HG03432 (cell line): ENCODE data around the gene ASXL3.

Experiments
- ATAC-seq: cut with Tn5 transposase; IDR thresholded peaks from one replicate; pipeline ENCODE4 v1.9.1; 2021; ENCODE audit warnings: mild to moderate bottlenecking, moderate library complexity; ENCODE audit not compliant: unreplicated experiment

The ASXL3 gene

DNA sequence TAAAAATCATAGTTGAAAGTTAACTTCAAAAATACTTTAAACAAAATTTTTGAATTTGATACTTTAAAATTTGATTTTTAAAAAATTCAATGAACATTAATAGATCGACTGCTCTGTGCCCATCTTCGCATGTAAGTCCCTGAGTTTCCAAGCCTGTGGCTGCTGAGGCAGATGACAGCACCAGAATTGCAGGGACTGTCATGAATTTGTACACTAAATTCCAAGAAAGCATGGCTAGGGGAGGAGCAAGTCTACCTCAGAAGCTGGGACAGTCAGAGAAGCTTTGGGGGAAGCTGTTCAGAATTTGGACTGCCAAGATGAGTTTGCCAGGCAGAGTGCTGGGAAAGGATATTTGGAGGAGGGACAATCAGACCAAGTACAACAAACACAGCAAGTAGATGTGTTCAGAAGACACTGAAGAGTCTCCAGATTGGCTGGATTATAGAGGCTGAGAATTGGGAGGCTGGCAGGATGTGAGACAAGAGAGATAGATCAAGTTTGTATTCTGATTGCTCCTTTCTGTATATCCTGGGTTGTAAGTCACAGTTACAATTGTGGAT, 79.0 kb downstream of the ASXL3 start:
- no peak for ATAC-seq

DNA sequence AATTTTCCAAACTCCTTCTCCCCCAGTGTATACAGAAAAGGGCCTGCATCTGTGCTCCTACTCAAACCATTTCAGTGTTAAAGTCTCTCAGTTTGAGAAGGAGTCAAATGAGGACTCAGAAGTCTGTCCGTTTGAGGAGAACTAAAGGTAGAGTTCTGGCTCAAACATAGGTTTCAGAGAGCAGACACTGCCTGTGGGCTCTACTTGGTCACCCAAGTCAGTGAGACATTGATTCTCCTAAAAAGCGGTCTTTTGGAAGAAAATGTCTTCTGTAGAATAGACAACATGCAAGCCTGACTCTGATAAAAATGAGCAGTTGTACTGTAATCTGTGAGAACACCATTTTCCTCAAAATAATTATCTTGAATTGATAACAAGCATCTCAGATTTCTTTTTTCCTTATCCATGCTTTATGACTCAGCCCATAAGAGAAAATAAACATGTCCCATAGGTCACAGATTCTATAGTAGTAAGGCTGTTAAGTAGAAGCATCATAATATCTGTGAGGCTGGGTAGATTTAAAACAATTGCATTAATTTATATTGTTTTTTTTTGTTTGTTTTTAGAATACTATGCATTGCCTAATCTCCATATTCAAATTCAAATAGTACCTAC, 82.8 kb downstream of the ASXL3 start:
- ATAC-seq, result no peak

DNA sequence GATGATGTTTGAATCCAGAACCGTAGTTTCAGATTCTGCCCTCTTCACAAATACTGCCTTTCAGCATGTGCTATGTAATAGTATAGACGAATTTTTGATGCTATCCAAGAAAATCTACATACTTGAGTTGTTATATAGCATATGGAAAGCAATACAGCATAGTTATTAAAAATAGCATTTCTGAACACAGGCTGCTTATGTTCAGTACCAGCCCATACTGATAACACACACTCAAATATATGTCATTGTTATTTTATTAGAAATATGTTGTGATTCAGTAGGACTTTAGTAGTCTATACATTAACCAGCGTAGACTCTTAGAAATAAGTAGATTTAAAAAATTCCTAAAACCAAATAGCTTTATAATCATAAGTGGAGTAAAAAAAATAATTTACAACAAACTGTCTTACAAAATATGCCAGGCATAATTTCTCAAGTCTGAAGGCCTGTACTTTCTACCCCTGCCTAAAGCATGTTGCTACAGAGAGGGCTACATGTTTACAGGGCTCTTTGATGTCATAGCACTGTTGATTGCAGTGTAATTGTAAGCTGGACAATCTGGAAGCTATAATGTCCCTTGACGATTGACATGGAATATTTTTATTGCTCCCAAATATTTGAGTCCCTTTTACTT, 86.3 kb downstream of the ASXL3 start:
- ATAC-seq, result no peak

DNA sequence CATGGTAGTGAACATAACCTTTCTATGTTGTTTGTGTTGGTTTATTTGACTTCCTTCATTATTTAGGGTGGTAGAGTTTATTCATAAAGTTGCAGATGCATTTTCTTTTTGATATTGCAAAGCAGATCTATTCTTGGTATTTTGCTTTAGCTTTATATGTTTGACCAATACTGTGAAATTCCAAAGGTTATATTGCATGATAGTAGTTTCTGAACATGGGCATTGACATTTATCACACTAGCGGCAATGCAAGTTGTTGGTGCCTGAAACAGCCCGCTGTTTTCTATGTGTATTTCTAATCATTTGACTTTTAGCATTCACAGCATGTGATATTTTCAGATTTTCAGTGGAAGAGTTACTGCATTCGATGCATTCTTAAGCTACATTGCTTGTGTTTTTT, 87.2 kb downstream of the ASXL3 start:
- ATAC-seq, result no peak

DNA sequence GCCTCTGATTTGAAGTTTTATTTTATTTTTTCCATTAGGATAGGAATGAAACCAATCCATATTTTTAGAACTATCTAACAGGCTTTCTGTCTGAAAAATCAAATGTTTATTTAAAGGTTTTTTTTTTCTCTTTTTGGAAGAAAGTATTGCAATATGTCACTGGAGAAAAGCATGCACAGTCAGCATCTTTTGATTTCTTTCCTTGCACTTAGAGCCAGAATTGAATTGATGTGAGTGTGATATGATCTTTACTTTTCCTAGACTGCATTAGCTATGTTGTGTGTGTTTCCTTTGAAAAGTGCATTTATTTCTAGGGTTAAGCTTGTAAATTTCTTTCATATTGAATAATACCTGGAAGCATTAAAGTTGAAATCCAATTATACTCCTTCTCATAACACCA, 87.6 kb downstream of the ASXL3 start:
- no peak for ATAC-seq

DNA sequence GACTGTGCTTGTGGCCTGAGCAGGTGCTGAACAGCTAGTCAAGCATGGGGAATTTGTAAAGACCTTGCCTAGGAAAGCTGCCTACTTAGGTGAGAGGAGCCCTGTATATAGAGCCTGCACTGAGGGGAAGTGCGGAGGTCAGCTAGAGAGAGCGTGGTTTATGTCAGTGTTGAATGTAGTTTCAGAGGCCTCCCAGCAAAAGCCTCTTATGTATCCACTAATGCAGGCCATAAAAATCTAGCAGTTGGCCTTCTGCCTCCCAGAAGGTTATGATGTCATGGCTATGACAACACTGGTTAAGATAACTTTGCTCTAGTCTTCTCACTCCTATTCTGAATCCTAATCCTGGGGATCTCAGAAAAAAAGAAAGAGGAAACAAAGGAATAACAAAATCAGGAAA, 88.9 kb downstream of the ASXL3 start:
- ATAC-seq, result no peak

DNA sequence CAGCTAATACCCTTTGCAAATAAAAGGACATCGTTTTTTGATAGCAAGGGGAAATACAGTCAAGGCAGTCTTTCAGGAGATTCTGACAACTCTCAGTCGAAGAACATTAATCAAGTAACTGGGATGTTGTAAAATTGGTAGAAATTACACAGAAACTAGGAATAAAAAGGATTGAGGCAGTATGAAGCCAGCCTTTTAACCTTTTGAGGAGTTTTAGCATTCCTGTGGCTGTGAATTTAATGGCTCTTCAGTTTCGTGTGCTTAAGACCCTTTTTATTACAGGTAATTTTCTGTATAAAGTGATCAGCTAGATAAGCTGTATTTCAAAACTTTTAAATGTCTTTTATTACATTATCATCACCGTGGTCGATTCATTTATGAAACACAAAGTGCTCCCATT, 91.6 kb downstream of the ASXL3 start:
- ATAC-seq, result no peak

DNA sequence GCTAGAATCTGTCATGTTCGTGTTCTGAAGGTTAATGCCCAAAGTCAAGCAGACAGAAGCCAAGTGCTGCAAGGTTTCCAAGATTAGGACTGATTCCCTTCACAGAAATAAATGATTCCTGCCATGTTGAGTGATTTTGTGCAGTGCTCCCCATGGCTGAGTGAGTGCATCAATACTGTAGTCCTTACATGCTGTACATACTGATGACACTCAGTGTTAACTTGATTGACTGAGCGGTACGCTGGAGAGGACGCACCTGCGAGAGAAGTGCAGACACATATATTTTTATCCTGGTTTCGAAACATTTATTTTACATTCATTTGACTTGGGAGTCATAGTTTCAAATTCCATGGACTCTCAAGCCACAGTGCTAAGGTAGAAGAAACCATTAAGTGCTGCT, 92.0 kb downstream of the ASXL3 start:
- ATAC-seq, result no peak

DNA sequence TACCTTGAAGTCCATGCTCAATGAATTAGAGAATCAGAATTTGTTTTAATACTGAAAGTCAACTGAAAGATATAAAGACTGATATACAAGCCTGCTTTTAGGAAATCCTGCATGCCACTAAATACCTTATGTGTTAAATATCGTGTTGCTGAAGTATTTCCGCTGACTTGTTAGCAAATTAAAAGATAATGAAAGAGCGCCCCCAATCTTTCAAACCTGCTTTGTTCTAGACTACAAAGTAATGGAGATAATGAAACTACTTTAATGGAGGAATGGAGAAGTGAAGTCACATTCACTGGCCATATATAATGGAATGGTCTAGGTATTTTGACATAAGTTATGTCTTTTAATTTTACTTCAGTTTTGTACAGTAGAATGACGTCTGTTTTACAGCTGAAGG, 95.7 kb downstream of the ASXL3 start:
- ATAC-seq, result no peak

DNA sequence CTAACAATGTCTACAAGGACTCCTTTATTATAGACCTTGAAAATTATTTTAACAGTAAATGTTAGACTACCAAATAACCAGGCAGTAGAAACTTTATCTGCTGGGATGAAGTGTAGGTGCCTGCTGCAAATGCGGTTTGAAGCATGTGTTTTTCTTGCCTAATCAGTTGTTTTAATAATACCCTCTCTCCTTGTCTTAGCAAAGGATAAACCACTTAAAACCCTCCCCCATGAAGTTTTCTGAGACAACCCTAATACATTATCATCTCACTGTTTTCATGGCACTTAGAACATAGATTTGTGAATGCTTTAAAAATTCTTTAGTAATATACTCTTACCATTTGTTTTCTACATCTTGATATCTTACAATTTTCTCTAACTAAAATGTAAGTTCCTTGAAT, 98.6 kb downstream of the ASXL3 start:
- no peak for ATAC-seq

DNA sequence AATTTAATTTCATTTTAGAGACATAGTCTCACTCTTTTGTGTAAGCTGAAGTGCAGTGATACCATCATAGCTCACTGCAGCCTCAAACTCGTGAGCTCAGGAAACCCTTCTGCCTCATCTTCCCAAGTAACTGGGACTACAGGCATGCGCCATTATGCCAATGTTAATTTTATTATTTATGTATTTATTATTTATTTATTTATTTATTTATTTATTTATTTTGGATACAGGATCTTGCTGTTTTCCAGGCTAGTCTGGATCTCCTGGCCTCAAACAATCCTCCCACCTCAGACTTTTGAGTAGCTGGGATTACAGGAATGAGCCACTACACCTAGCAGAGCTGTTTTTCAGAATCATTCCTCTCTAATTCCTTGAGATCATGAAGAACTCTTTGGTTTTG, 99.9 kb downstream of the ASXL3 start:
- no peak for ATAC-seq

DNA sequence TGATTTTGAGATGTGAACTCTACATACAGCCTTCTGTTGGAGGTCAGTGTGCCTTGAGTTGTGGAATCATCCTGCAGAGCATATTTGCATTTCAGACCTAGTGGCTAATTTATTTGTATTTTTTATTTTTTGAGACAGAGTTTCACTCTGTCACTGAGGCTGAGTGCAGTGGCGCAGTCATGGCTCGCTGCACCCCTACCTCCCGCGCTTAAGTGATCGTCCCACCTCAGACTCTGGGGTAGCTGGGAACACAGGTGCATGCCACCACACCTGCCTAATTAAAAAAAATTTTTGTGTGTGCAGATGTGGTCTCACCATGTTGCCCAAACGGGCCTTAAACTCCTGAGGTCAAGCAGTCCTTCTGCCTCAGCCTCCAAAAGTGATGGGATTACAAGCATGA, 104.4 kb downstream of the ASXL3 start:
- no peak for ATAC-seq

DNA sequence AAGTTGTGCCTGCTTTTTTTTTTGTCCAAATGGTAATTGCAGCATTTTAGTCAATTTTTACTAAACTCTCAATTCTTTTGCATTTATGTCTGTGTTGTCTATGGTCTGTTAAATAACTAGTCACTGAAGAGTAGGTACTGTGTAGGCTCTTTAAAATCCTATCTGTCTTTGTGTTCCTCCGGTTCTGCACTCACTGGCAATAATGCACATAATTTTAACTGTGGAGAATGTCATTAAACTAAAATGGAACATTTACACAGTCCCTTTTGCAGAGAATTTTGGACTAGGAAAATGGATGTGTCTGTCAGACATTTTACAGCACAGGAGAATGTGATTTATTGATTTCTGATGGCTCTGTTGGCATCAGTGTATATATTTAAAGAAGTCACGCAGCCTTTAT, 116.6 kb downstream of the ASXL3 start:
- ATAC-seq, result no peak

DNA sequence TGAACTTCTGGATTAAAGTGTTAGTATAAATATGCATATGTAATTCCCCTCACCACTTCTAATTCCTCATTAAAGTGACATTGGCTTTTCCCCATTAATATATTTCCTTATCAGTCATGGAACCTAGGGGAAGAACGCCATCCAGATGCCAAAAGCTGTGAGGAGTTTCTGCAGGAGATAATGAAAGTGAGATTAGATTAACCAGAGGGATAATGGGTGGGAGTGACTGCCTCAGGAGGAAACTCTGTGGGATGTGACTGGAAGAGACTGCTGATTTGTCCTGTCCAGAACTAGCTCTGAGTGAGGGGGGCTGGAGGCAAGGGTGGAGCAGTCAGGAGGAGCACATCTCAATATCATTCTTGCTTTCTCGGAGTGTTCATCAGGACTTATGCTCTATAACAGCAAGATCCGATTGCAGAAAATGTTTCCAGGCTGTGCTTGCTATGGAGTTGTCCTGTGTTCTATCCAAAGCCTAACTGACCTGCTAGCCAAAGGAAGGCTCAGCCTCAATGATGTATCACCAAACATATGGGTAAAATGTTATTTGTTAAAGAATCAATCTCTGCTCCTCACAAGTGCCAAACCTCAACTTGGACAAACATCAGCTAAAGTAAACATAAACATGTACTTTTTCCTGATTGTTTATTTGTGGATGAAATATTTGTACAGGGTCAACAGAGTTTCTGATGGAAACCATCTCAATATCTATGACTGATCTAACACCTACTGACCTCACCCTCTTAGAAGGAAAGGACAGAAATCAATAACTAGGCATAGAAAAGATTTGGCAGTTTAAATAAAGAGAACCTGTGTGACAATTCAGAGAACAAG, 118.5 kb downstream of the ASXL3 start:
- no peak for ATAC-seq

DNA sequence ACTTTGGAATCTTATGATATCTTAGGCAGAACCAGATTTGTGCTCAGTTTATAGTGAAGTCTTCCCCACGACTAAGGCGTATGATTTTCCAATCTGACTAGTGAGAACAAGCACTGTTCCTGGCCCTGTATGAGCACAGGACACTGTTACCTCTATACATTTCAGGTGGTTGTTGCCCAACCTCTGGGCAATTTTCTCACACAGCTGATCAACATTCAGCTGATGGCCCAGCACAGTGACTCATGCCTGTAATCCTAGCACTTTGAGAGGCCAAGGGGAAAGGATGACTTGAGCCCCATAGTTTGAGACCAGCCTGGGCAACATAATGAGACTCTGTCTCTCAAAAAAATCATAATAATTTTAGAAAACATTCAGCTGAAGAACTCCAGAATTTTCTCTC, 119.5 kb downstream of the ASXL3 start:
- ATAC-seq, result no peak

DNA sequence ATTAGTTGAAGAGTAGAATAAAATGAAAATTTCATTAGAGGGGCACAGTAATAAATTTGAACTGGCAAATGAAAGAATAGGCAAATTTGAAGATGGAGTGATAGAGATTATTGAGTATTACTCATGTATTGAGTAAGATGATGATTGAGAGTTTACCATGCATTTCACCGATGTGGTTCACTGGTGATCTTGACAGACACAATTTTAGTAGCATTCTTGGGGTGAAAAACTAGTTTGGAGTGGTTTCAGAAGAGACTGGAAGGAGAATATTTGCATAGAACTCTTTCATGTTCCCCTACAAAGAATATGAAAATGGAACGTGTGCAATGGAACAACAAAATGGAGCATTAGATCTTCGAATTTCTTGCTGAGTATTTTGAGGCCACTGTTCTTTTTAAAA, 121.4 kb downstream of the ASXL3 start:
- ATAC-seq, result peak; percentile 43

DNA sequence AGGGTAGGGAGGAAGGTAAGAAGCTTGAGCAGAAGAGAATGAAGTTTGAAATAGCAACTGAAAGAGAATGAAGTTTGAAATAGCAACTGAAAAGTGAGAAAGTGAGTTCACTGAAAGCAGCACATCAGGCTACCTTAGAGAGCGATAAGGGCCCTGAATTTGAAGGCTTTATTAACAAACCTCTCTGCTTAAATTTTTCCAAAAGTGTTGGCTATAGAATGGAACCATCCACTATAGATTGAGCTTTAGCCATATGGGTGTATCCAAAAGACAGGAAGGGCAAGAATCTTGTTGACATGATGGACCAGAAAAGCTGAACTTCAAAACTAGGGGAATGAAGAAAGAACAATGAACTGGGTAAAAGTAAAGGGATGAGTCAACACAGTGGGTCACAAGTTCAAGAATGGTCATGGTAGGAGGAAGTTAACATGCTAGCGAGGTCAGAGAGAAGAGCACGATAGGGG, 122.5 kb downstream of the ASXL3 start:
- ATAC-seq, result peak; percentile 93

DNA sequence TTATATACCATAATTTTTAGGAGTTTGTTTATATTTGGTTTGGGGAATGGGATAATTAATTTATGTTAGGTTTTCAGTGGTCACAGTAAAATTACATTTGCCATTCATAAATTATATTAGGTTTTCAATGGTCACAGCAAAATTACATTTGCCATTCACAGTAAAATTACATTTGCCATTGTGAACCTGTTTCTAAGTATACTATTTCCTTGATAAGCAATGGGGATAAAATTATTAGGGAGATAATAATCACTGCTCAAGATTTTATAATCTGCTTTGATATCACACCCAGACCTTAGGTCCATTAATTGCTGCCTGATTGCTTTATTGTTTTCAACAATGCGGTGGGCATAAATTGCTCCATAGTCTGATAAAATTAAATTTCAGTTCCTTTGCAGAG, 124.6 kb downstream of the ASXL3 start:
- no peak for ATAC-seq

DNA sequence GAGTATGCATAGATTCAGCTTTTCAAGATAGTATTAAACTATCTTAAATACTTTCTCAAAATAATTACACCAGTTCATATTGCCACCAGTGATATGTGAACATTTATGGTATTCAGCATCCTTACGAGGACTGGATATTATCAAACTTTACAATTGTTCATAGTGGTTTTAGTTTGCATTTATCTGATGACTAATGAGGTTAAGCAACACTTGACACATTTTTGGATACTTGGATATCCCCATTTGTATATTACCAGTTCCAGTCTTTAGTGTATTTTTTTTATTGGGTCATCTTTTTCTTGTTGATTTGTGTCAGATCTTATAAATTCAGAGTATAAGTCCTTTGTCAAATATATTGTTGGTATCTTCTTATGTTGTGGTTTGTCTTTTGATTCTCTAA, 128.4 kb downstream of the ASXL3 start:
- ATAC-seq, result no peak

DNA sequence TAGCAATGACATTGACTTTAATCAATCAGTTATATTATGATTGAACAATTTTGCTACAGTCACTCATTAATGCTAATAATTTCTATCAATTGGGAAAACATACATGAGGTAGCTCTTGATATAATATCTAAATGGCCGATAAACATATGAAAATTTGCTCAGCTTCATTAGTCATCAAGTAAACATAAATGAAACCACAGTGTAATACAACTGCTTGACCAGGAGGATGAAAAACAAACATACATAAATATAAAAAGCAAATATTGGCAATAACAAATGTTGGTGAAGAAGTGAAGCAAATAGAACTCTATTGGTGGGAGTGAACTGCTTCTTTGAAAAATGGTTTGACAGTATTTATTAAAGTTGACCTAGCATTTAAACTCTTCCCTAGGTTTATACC, 130.9 kb downstream of the ASXL3 start:
- ATAC-seq, result no peak

DNA sequence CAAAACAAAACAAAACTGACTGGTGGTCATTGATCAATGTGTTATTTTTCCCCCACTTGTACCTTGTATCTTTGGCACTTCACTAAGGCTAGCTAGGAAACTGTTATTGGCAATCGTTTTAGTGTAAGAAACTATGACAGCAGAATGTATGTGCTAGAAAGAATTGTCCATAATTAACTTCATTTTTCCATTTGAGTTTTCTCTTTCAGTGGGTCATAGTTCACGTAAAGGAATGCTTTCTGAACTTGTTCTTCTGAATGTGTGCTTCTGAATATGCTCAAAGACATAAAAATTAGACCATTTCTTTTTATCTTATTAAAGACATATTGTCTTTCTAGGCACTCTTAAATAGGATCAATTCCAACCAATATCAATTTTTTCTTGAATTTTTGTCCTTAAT, 132.2 kb downstream of the ASXL3 start:
- no peak for ATAC-seq

DNA sequence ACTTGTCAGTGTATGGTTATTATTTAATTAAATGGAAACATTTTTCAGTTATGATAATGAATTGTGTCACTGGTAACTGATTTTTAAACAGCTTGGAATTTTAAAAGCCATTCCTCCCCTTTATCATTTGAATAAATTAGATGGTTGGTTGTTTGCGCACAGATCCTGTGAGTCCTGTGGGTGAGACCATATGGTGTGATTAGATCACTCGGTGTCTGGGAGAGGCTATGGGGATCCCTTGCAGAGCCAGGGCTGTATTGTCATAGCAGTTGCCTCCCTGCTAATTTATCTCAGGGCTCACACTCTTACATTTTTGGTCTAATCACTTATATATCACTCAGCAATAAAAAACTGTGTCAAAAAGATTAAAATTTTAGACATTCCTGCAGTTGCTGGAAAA, 133.5 kb downstream of the ASXL3 start:
- no peak for ATAC-seq
